GM19043 (cell line): ENCODE results near the gene SLC25A21.
"Not testable (repeated sequence)": the region's sequence is repeated elsewhere in the genome, so short reads cannot be mapped to it uniquely, and the experiment has no call there.

Source experiments
- ATAC-seq: cut with Tn5 transposase; IDR thresholded peaks from one replicate; pipeline ENCODE4 v1.9.1; 2021; ENCODE audit warnings: low read depth; ENCODE audit not compliant: unreplicated experiment

The SLC25A21 gene

DNA sequence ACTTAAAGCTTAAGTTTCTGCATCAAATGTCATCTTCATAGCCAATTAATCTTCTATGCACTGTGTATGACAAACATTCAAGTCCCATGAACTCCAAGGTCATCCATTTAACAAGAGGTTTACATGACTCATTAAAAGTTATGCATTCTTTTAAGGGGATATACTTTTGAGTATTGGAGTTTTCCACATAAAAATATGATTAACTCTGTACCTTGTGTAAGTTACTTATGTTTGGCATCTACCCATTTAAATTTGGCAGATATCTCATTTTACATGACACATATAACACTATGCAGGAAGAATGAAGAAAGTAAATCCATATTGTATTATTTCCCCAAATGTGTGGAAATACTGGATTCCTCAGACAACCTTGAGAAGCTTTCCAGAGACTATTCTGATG lies 270.5 kb downstream of the SLC25A21 start:
- no peak for ATAC-seq

DNA sequence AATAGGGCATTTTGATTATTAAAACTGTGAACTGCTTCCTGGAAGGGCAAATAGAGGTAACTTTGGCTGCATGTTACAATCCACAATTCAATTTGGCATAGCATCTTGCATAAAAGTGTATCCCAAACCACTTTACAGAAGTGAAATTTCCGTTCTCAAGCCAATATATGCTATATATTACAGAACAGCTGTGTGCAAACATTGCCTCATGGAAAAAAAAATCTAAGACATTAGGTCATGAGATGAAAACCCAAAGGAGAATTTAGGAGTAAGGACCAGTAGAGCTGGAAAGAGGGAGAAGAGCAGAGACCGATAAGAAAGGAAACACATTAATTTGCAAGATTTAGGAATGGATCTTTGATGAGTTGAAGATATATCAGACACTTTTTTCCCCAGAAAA lies 271.6 kb downstream of the SLC25A21 start:
- no peak for ATAC-seq

DNA sequence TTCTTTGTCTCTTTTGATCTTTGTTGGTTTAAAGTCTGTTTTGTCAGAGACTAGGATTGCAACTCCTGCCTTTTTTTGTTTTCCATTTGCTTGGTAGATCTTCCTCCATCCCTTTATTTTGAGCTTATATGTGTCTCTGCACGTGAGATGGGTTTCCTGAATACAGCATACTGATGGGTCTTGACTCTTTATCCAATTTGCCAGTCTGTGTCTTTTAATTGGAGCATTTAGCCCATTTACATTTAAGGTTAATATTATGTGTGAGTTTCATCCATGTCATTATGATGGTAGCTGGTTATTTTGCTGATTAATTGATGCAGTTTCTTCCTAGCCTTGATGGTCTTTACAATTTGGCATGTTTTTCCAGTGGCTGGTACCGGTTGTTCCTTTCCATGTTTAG lies 276.1 kb downstream of the SLC25A21 start:
- ATAC-seq = not testable (repeated sequence)

DNA sequence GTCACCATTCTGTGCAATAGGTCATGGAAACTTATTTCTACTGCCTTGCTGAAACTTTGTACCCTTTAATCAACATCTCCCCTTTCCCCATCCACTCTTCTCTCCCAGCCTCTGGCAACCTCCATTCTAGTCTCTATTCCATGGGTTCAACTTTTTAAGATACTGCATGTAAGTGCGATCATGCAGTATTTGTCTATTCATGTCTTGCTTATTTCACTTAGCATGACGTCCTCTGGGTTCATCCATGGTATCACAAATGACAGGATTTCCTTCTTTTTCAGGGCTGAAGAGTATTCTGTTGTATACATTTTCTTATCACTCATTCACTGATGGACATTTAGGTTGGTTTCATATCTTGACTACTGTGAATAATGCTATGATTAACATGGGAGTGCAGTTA lies 288.4 kb downstream of the SLC25A21 start:
- no peak for ATAC-seq

DNA sequence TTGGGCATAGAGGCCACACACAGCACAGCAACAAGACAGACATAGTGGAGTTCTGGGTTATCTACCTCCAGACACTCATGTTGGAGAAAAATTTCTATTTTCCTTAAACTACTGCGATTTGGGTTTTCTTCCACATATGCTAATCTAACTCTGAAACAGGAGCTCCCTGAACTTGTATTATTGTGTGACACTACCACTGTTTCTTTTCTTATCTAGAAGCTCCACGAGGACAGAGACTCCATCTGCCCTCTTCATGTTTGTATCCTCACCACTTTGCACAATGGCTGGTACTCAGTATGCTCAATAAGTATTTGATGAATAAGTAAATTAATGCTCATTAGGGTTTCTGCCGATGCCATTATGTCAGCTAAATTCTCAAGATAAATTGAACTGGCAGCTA lies 292.1 kb downstream of the SLC25A21 start:
- no peak for ATAC-seq

DNA sequence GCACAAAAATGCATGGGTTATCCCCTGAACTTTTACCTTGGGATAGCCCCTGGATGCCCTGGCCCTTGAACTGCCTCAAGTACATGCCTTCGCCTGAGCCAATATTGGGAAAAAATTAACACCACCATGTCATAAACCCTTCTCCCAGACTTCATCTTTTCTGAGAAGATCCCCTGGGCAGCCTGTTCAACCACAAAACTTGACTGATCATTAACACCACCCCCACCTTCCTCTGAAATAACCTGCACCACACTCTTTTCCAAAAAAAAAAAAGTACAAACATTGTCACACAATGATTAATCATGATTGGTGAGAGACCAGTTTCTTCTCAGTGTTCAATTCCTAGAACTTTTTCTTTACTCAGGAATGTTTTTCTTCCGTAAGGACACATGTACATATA lies 292.8 kb downstream of the SLC25A21 start:
- ATAC-seq = no peak

DNA sequence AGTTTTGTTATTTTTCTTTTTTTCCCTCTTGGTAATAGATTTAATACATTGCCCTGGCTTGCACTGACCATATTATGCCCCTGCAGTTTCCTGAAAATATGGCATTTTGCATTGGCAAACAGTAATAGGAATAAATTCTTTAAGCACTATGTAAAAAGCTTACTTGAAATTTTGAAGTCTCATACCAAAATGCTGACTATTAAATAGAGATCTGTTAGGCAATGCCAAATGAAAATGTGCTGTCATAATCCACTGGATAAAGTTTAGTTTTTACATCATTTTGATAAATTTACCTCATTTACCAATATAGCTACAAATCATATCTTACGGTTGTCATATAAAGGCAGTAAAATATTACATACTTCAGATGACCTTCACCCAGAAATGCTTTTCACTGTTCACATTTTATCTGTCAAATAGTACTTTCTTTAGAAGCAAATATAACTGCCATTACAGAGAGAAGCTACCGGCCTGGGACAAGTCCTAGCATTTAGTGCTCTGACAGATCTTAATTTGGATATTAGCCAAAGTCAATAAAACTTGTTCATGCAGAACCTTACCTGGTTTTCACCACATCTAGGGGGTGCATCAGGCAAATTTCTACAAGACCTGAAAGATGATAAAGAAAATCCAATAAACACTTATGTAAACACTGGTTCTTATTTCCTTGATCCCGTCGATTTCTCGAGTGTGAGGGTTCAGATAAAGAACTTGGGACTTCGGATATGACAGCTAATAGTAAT lies 297.8 kb downstream of the SLC25A21 start:
- no peak for ATAC-seq

DNA sequence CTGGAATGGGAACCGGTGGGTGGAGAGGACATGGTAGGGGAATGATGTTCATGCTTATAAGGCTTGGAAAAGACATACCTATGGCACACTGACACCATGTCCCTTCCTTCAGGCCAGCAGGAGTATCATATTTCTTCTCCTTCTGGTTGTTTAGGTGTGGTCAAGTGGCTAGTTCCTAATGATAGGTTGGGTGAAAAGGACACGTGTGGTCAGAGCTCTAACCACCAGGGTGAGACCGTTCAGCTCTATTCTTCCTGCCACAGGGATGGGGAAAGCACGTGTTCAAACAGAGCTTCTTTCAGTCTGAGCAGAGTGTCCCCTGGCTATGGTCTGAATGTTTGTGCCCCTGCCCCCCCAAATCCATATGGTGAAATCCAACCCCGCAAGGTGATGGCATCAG lies 301.6 kb downstream of the SLC25A21 start:
- no peak for ATAC-seq

DNA sequence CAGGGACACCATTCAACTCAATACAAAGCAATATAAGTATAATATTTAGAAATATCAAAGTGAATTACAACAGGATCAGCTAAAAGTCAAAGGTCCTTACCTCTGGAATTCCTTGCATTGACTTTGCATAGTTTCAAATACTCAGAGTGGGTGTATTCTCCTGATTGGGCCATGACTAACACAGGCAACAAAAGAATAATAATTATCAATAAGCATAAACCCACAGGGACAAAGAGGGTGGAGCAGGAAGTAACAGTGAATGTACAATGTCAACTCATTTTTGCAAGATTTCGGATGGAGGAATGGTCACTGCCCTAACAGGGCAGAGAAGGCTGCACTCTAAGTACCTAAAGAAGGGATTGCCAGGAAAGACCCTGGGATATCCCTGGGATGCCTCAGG lies 303.3 kb downstream of the SLC25A21 start:
- no peak for ATAC-seq

DNA sequence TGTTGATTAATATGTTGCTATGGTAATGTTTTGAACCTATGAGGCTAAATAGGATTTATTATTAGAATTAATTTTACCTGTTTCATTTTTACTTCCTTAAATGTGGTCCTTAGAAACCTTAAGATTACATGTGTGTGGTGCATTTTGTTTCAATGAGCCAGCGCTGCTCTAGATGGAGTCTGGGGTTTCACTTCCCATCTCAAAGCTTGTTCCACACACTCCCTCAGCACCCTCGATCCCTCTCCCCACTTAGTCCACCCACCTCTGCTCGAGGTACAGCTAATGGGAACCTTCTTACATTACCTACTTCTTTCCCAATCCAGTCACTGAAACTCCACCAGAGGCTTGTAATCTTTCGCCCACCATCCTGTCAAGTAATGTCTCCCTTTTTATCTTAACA lies 305.5 kb downstream of the SLC25A21 start:
- ATAC-seq = peak; percentile 58

DNA sequence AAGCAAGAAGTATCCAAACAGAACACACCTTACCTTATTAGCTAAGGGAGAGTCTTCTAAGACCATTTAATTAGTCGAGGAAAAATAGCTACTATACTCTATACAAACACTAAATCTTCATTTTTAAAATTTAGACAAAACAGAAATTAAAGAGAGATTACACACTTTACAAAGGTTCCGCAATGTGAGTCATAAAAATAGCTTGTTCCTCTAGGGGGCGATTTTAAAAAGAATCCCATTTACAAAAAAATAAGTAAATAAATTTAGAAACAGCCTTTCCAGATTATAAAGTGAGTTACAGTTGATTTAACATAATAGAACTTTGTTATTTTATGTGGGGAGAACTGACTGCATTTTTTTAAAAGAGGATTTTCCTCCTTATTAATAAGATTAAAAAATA lies 309.1 kb downstream of the SLC25A21 start:
- no peak for ATAC-seq

DNA sequence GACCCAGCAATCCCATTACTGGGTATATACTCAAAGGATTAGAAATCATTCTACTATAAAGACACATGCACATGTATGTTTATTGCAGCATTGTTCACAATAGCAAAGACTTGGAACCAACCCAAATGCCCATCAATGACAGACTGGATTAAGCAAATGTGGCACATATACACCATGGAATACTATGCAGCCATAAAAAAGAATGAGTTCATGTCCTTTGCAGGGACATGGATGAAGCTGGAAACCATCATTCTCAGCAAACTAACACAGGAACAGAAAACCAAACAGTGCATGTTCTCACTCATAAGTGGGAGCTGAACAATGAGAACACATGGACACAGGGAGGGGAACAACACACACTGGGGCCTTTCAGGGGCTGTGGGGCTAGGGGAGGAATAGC lies 310.2 kb downstream of the SLC25A21 start:
- ATAC-seq = not testable (repeated sequence)

DNA sequence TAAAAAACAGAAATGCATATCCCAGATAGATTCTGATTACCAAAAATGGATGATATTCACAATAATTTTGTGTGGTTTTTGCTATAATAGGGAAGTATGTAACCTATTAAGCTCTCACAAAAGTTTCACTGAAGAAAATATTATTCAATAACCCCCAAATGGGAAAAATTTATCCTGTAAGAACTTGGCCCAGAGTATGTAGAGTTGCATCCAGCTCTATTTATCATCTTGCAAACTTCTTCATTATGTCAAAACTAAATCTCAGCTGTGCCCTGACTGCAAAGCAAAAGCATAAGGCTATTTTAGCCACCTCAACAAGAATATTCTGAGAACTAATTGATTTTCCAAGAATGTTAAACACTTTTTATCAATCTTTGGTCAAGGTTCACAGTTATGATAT lies 311.6 kb downstream of the SLC25A21 start:
- ATAC-seq = no peak

DNA sequence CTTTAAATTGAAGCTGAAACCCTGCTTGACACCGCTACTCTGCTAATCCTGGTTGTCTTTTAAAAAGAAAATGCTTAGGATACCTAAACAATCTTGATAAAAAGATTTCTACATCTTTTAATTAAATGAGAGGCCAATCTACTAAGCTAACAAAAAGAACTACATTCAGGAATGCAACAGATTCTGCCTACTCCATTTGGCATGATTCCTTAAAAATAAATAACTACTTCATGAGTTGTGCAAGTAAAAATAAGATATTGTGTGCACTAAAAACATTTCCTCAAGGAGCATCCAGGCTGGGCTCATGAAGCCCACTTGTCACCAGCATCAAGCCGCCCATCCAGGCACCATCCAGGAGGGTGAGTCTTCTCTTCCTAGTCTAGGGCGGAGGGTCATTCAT lies 313.3 kb downstream of the SLC25A21 start:
- ATAC-seq = no peak

DNA sequence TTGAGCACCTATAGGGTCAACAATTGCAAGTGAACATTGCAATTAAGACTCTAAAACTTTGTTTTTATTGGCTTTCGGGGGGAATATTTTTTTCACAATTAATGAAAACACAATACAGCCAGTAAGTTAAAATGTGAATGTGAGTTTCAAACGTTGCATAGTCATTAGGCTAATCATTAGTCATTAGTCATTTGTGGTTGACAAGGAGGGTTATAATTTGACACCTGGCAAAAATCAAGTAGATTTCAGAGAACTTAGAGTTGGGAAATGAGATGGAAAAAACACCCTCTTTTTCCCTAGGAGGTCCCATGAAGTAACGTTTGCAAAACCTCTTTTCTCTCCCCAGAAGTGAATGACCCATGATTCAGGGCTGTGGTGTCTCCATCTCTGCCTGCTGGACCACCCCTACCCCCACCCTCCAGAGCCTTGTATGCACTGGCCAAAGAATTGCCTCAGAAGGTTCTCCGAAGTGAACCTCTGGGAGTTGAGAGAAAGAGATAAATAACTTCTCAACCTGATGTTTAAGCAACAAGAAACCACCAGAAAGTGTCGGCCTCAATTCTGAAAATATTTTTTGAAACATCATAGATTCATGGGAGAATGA lies 314.5 kb downstream of the SLC25A21 start:
- no peak for ATAC-seq

DNA sequence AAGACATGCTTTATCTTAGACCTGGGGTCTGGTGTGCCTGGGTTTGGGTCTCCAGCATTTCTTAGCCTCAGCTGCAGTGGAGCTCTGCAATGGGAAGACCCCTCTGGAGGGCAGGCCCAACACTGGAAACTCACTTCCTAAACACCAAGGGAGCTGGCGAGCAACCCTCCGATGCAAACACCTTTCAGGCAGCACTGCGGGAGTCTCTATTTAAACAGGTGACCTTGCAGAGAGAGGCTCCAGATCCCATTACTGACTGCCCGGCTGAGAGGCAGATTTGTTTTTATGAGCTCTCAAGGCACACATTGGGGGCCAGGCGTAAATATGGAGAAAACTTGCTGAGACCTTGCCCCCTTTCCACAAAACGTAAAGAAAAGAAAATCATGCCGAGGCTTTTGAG lies 315.3 kb downstream of the SLC25A21 start:
- ATAC-seq = no peak

DNA sequence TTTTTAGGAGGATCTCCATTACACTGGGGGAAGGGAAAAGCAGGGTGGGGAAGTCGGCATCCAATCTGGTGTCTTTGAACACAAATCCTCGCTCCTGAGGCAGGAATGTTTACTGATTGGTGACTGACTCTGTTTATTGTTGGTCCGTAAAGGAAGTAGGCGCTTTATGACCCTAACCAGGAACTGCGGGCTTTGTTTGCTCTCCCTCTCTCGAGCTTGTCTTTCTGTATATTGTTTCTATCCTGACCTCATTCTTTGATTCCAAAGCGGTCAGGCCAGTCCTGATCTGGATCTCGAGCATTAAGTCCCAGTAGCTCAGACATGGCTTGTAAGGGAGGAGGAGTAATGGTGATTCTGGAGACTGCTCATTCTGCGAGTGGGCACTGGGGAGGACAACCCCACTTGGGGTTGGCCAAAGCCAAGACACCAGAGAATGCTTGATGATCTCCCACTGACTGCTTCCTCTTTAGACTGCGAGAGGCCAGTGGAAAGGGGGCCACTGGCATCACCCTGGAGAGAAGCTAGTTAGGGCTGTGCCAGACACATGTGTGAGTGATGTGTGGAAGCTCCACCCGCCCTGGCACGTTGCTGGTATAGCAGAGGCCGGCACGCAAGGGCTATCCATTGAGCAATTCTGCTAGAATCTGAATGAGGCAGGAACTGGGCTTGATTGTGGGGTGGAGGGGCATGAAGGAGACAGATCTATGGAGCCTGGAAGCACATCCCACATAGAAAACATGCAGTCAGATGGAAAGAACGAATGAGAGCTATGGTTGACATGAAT lies 316.1 kb downstream of the SLC25A21 start:
- ATAC-seq = no peak

DNA sequence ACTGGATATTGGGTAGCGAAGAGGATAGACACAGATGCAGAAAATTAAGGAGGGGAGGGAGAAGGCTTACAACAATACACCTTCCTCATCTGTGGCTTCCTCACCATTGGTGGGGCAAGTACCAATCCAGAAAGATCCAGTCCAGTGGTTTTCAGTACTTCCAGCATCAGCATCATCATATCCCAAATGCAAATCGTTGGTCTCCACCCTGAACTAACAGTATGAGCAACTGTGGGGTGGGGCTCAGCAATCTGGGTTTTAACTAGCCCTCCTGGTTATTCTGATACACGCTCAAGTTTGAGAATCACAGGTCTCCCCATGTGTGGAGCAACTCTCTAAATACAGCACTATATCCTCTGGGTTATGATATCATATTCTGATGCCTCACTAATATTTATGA lies 317.0 kb downstream of the SLC25A21 start:
- no peak for ATAC-seq

DNA sequence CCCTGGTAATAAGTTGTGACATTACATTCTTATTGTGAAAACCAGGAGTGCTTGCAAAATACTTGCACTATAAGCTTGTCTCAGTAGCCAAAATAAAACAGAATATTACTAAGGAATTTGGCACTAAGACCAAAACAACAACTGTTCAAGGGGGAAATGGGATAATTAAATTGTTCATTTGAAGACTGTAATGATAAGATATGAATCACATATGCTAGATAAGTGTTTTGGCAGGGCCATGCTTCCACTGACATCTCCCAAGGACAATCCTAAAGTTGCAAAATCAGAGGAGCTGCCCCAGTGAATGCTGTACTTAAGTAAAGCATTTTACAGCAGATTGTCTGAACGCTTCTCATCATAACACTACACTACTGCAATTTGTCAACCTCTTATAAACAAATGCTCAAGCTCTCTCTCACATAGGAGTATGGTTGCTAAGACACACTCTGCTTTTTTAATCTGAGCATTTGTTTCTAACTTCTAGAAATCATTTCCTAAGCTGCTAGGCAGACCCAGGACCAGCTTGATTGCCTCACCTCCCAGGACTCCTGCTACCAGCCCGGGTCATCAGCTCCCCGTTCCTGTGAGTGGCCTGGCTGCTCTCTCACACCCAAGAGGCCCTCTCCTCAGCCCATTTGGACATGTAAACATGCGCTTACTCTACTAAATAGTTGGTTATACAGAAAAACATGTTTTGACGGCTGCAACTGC lies 319.3 kb downstream of the SLC25A21 start:
- ATAC-seq = no peak

DNA sequence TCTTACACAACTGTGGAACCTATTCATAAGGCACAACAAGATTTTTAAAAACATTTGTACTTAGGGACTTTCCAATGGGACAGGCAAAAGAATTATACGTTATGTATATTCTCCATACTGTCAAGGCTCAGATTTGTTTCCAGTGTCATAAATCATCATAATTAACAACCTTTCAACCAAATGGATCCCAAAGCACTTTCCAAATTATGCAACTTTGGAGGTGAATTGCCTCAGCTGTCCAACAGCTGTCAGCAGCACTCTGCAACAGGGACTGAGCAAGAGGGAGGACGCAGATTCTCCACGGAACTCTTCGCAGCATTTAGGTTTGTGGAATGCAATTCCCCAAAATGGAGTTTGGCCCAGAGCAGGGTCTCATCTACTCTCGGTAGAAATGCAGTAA lies 324.2 kb downstream of the SLC25A21 start:
- ATAC-seq = no peak

DNA sequence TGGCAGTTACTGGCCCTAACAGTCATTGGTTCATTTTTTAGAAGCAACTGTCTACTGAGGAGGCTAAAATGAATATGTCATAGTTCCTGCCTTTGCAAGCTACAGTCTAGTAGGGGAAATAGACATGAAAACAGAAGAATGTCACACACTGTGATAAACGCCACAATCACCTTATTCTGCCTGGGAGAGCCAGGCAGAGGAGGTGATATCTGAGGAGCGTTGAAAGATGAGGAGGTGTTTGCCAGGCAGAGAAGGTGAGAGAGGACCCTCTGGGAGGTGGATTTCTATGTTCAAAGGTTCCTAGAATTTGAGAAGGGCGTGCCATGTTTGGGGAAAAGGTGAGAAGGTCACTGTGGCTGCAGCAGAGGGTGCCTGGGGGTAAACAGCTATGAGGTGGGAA lies 325.0 kb downstream of the SLC25A21 start:
- ATAC-seq = no peak
